NAMALWA (cell line): ENCODE results near the gene ZNF117.
A peak's percentile ranks its signal among the peaks of the same experiment; 100 is the strongest.
"Not testable (repeated sequence)": the region's sequence is repeated elsewhere in the genome, so short reads cannot be mapped to it uniquely, and the experiment has no call there.

Experiments
- DNase-seq: peaks from one replicate; pipeline ENCODE4 v3.0.0-alpha.2; 2015; ENCODE audit warnings: low spot score

The ZNF117 gene

GRCh38 chr7:64996305-64996704 lies 5.5 kb upstream of the ZNF117 start:
- DNase-seq, result no peak

DNA sequence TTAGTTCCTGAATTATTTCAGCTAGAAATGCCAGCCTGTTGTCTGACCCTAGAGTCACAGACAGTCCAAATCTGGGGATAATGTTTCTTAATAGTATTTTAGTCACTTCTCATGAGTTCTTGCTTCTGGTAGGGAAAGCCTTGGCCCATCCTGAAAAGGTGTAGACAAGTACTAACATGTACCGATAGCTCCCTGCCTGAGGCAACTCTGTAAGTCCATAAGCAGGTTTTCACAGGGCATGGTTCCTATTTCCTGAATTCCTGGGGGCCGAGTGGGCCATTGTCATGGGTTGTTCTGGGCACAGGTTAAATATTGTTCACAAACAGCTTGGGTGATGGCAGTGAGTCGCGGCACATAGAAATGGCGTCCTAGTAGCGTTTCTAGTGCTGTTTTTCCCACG lies 3.1 kb upstream of the ZNF117 start:
- DNase-seq, result no peak

GRCh38 chr7:64992971-64993370 lies 2.1 kb upstream of the ZNF117 start:
- no peak for DNase-seq

DNA sequence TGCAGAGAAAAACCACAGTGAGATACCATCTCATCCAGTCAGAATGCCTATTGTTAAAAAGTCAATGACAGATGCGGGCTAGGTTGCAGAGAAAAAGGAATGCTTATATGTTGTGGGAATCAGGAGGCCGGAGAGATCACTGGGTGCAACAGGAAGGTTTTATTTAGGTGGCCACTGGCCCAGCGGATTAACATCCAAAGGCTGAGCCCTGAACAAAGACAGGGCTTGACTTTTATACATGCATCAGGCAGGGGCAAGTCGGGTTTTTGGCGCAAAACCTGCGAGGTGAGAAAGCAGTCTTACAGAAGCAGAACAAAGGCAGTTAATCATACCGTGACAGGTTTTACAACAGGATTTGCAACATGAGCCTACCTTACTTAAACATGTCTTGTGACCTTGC lies 620 bp downstream of the ZNF117 start:
- no peak for DNase-seq

DNA sequence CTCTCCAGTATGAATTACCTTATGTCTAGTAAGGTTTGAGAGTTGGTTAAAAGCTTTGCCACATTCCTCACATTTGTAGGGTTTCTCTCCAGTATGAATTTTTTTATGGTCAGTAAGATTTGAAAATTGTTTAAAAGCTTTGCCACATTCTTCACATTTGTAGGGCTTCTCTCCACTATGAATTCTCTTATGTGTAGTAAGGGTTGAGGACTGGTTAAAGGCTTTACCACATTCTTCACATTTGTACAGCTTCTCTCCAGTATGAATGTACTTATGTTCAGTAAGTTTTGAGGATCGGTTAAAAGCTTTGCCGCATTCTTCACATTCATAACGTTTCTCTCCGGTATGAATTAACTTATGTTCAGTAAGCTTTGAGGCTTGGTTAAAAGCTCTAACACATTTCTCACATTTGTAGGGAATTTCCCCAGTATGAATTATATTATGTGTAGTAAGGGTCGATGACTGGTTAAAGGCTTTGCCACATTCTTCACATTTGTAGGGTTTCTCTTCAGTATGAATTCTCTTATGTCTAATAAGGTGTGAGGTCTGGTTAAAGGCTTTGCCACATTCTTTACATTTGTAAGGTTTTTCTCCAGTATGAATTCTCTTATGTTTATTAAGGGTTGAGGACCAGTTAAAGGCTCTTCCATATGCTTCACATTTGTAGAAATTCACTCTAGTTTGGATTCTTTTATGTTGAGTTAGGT lies 12.2 kb downstream of the ZNF117 start:
- no peak for DNase-seq

- no peak for DNase-seq
Measured at GRCh38 chr7:64965594-64965993, 25.2 kb downstream of the ZNF117 start.

- peak; percentile 20 for DNase-seq
Measured at GRCh38 chr7:64959072-64959747, 31.6 kb downstream of the ZNF117 start.

DNA sequence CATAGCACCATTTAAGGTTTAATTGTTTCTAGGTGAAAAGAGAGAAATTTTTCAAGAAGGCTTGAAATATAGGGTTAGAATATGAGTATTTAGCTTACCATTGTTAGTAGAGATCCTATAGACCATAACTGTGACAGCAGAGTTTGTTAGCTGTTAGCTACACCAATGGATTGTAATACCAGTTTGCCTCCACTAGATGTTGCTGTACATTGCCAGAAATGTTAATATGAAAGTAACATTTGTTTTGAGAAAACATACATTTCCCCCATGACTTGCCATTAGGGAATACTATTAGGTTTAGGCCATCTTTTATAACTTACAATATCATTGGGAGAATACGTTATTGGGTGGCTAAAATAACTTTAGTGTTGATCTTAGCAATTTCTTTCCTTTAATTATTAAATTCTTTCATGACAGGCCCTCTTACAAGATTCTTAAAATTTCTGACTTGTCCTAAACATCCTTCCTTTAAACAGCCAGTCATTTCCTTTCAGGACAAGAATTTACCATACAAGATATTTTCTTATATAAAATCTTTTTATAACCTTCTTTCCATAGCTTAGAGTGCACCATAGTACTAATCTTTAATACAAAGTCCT lies 39.5 kb downstream of the ZNF117 start:
- DNase-seq, result peak; percentile 86

GRCh38 chr7:64950673-64951072 lies 40.2 kb downstream of the ZNF117 start:
- not testable (repeated sequence) for DNase-seq

DNA sequence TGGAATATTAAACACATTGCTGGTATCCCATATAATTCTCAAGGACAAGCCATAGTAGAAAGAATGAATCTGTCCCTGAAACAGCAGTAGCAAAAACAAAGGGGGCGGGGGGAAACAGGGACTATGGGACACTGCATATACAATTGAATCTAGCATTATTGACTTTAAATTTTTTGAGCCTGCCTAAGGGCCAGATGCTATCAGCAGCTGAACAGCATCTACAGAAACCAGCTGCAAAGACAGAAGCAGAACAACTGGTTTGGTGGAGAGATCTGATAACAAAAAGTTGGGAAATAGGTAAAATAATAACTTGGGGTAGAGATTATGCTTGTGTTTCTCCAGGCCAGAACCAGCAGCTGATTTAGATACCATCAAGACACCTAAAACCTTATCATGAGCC lies 42.1 kb downstream of the ZNF117 start:
- DNase-seq, result not testable (repeated sequence)

- DNase-seq, result no peak
Measured at GRCh38 chr7:64947252-64948000, 43.4 kb downstream of the ZNF117 start.

DNA sequence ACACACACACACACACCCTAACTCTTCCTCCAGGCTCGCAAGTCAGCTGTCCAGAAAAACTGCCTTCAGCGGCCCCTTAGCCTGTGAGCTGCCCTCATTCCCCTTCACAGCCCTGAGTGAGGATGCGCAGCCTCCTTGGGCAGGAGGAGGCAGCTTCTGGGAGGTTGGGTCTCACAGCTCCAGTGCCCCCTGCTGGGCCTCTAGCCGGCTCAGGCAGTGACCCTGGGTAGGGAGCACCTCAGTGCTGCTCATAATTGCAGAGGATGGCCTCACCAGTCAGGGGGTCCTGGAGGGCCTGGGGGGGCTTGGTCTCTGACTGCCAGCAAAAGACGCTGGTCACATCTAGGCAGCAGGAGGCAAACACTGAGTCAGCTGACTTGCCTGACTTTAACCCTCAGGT lies 44.1 kb downstream of the ZNF117 start:
- peak; percentile 44 for DNase-seq

GRCh38 chr7:64945503-64946175 lies 45.2 kb downstream of the ZNF117 start:
- no peak for DNase-seq

- DNase-seq, result not testable (repeated sequence)
Measured at GRCh38 chr7:64944667-64945502, 46.0 kb downstream of the ZNF117 start.

DNA sequence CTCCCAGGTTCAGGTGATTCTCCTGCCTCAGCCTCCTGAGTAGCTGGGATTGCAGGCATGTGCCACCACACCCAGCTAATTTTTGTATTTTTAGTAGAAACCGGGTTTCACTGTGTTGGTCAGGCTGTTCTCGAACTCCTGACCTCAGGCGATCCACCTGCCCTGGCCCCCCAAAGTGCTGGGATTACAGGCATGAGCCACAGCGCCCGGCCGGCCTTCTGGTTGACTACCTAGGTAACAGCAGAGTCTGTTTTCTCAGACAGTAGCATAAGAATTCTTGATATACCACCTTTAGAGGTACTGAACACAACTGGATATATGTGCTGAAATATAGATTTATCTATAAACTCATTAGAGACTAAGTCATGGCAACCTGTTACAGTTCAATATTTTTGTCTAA lies 50.8 kb downstream of the ZNF117 start:
- not testable (repeated sequence) for DNase-seq

DNA sequence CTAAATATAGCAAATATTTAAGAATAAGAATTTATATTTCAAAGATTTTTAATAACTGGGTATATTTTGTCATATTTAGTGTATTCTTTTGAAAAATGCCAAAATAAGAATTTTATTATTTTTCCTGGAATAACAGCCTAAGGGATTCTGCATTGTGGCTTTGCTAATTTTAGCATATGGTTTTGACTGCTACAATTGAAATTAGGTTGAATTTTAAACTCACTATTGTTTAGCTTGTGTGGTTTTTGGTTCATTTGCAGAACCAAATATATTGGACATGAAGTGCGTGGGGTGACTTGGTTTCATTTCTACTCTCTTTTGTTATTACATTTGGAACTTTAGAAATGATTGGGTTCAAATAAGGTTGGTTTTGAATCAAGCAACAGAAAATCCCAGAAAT lies 52.3 kb downstream of the ZNF117 start:
- DNase-seq, result no peak

DNA sequence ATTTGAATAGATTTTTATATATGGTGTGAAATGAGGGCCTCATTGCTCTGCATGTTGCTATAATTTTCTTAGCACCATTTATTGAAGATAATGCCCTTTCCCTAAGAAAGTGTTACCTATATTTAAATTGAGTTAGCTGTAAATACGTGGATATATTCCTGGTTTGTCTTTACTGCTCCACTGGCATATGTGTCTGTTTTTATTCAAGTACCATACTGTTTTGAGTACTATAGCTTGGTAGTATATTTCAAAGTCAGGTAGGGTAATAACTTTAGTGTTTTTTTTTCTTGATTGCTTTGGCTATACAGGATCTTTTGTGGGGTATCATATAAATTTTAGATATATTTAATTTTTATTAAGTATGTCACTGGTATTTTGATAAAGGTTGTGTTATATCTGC lies 56.4 kb downstream of the ZNF117 start:
- no peak for DNase-seq

GRCh38 chr7:64928252-64929187 lies 62.3 kb downstream of the ZNF117 start:
- not testable (repeated sequence) for DNase-seq
